Prostate gland (tissue), 2 donors: Measurements from ENCODE around the gene FHIT. TPM values are rescaled to one million over a fixed set of nuclear protein-coding genes. Genes with fewer than 3 reads are reported as not detected.

Source experiments
- DNase-seq: peaks from one replicate; pipeline ENCODE4 v3.0.0-alpha.2; 2019; ENCODE audit warnings: low spot score
- H3K27ac ChIP-seq, 2 donors: fragments of 200-600 bp; sonication (generic); 2 replicates each; pipeline ENCODE4 v1.5.1; 2017 to 2019
- H3K27me3 ChIP-seq: fragments of 200-600 bp; sonication (generic); replicated peaks from 2 replicates; pipeline ENCODE4 v1.5.1; 2019; ENCODE audit not compliant: insufficient read depth
- H3K36me3 ChIP-seq, 2 donors: fragments of 200-600 bp; sonication (generic); 1 replicate in 1 of 2; 2 replicates in 1 of 2; pipeline versions ENCODE4 v1.5.1 to v1.8.1; 2017 to 2019
- H3K4me1 ChIP-seq: fragments of 200-600 bp; sonication (generic); replicated peaks from 2 replicates; pipeline ENCODE4 v1.5.1; 2019
- H3K4me3 ChIP-seq, 2 donors: fragments of 200-600 bp; sonication (generic); 2 replicates each; pipeline ENCODE4 v1.5.1; 2017 to 2019
- H3K9me3 ChIP-seq: fragments of 200-600 bp; sonication (generic); 2 replicates; pipeline ENCODE4 v1.5.1; 2017
- POLR2A ChIP-seq: fragments of 450-650 bp; IDR thresholded peaks from one replicate; pipeline ENCODE4 v1.6.1; 2016; ENCODE audit warnings: antibody characterized with exemption, mild to moderate bottlenecking
- POLR2AphosphoS5 ChIP-seq: sonication (generic); formaldehyde crosslinking; IDR thresholded peaks from one replicate; pipeline ENCODE4 v1.6.1; 2017; ENCODE audit warnings: antibody characterized with exemption
- WGBS: methylation state at CpG from one replicate; pipeline ENCODE4 v1.1.5; 2018; 5-methylcytosine and 5-hydroxymethylcytosine counted together
- intact Hi-C: fragments of 100-400 bp; cut with DNase I; formaldehyde crosslinking; loops from one replicate; pipeline ENCODE4 v1.14.2; 2022
- total RNA-seq, 2 donors: library from RNA; depleted of rRNA; stranded (reverse); fragments of >200 nt; gene quantifications; one replicate each; pipeline ENCODE4 v1.1.0, GENCODE V29; 2016
- TF ChIP-seq, protein P1 (sequence below), 4 experiments: fragments of 200-600 bp in 2 of 4; fragments of 450-650 bp in 2 of 4; sonication (generic) in 2 of 4; IDR thresholded peaks; 1 replicate in 3 of 4; 2 replicates in 1 of 4; pipeline ENCODE4 v1.5.1; 2016 to 2019; ENCODE audit warnings: antibody characterized with exemption in 4 of 4, mild to moderate bottlenecking in 2 of 4, moderate library complexity in 2 of 4

Gene FHIT
- total RNA-seq, 2 donors from 2014 or later: 6.4 to 10.4 TPM

DNA sequence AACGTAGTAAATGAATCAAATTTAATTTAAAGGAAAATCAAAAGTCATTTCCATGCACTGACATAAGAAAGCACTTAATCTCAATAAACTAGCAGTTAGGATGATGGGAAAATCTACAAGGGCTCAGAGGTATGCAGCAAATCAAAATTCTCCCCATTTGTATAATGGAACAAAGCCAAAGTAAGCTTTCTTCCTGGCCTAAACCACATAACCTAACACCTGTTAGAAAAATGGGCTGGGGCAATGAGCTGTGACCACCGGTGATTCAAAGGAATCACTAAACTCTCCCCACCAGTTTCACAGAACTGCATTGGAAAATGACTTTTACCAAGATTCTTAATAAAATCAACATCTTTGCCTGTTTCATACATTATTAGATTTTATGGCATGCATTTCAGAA, 1024.3 kb downstream of the FHIT start:
- Histone ChIP-seq H3K27ac (no peak overlapping the region), H3K9me3 (no peaks in the 10 kb centered on the region), H3K4me3 (no peak overlapping the region), H3K4me1 (no peaks in the 10 kb centered on the region), H3K27me3 (no peaks in the 10 kb centered on the region), H3K36me3 (no peaks in the 10 kb centered on the region)
- WGBS: 54% methylated on average over 2 of the region's 2 CpGs
- DNase-seq: no peak
- TF ChIP-seq POLR2AphosphoS5 (no peak), POLR2A (no peak)
- TF ChIP-seq, protein P1, sequence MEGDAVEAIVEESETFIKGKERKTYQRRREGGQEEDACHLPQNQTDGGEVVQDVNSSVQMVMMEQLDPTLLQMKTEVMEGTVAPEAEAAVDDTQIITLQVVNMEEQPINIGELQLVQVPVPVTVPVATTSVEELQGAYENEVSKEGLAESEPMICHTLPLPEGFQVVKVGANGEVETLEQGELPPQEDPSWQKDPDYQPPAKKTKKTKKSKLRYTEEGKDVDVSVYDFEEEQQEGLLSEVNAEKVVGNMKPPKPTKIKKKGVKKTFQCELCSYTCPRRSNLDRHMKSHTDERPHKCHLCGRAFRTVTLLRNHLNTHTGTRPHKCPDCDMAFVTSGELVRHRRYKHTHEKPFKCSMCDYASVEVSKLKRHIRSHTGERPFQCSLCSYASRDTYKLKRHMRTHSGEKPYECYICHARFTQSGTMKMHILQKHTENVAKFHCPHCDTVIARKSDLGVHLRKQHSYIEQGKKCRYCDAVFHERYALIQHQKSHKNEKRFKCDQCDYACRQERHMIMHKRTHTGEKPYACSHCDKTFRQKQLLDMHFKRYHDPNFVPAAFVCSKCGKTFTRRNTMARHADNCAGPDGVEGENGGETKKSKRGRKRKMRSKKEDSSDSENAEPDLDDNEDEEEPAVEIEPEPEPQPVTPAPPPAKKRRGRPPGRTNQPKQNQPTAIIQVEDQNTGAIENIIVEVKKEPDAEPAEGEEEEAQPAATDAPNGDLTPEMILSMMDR (IDR thresholded peaks at IDR 0.05): no peak
- intact Hi-C loops: no loop called here

DNA sequence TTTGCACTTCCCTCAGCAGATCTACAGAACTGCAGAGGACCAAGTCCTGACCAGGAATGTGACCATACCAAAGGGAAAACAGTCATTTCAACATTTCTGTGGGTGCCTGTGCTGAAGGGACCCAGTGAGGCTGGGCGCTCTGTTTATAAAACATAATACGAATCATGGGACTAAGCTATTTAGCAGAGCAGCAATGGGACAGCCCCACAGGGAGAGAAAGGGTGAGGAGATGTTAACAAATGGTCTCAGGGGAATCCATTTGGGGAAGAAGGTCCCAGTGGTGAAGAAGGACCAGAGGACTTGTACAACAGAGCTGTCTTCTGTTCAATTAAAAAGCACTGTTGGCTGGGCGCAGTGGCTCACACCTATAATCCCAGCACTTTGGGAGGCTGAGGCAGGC, 1025.4 kb downstream of the FHIT start:
- no peaks in the 10 kb centered on the region for H3K4me1 ChIP-seq
- H3K36me3 ChIP-seq: no peaks in the 10 kb centered on the region
- TF ChIP-seq POLR2AphosphoS5 (no peak), POLR2A (no peak)
- intact Hi-C loops: no loop called here
- H3K27ac ChIP-seq: no peak overlapping the region
- H3K9me3 ChIP-seq: no peaks in the 10 kb centered on the region
- 98% methylated on average over 3 of the region's 3 CpGs for WGBS
- no peaks in the 10 kb centered on the region for H3K27me3 ChIP-seq
- DNase-seq: no peak
- H3K4me3 ChIP-seq: no peak overlapping the region

DNA sequence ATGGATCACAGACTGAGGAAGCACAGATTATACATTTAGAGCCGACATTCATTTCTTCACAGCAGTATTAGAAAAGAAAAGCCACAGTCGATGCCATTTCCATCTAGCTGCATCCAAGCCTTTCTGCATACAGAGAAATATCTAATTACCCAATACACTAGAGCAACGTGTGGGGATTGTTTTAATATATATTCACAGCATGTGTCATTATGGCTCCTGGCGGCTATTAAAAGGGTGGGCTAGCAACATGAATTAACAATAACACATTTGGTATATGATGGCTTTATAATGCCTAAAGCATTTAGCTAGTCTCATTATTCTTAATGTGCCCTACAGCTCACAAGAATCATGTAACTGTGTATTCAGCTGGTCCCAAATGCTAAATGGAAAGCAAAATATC, 1030.5 kb downstream of the FHIT start:
- Histone ChIP-seq H3K4me3 (no peak overlapping the region), H3K27me3 (no peaks in the 10 kb centered on the region), H3K4me1 (no peaks in the 10 kb centered on the region), H3K9me3 (no peaks in the 10 kb centered on the region), H3K36me3 (no peaks in the 10 kb centered on the region), H3K27ac (no peak overlapping the region)
- no peak for DNase-seq
- 94% methylated on average over 4 of the region's 4 CpGs for WGBS
- intact Hi-C loops: no loop called here
- TF ChIP-seq, protein P1 (IDR thresholded peaks at IDR 0.05): no peak
- TF ChIP-seq POLR2A: no peak

DNA sequence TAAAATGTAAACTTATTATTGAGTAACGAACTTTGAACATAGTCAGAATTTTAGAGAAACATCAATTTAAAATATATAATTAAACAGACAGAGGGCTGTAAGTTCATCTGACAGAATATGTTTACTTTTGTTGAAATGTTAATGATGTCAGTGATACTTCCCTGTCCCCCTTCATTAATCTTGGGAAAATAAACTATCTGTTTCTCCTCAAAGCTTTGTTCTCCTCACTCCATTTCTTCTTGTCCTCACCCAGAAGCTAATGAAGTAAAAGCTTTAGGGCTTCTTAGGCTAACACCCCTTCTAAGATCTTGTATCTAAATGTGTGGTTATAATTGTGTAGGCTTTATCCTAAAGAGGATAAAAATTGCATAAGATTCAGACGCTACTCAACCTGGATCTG, 1031.8 kb downstream of the FHIT start:
- H3K4me1 ChIP-seq: no peaks in the 10 kb centered on the region
- TF ChIP-seq POLR2A (no peak), POLR2AphosphoS5 (no peak)
- H3K36me3 ChIP-seq: no peaks in the 10 kb centered on the region
- H3K27ac ChIP-seq: no peak overlapping the region
- WGBS: 86% methylated on average over 2 of the region's 2 CpGs
- no peaks in the 10 kb centered on the region for H3K9me3 ChIP-seq
- H3K27me3 ChIP-seq: no peaks in the 10 kb centered on the region
- intact Hi-C loops: no loop called here
- DNase-seq: no peak
- H3K4me3 ChIP-seq: no peak overlapping the region

DNA sequence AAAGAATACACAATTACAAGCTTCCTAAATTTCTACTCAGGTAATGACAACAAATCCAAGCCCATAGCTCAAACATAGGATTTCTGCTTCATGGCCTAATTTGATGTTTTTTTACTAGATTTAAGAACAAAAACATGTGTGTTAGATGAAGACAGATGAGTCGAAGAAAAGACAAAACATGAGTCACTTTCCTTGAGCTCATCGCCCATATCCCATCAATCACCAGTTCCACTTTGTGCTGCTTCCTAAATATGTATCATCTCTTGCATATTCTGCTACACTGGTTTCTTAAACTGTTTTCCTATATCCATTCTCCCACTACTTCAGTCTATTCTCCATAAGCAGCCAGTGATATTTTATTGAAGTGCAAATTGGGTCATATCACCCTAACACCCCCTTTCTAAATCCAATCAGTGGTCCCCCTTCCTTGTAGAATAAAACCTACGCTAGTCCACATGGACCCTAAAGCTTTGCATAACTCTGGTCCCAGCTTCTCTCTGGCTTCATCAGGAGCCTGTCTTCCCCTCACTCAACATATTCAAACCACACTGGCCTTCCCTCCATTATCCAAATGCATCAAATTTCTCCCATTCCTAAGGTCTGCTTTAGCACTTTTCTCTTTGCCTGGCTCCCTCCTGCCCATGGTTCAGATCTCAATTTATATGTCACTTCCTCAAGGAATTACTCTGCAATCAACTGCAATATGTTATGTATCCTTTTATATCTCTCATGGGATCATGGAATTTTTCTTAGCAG, 1033.9 kb downstream of the FHIT start:
- TF ChIP-seq, protein P1 (IDR thresholded peaks at IDR 0.05): no peak
- no peak for TF ChIP-seq POLR2A
- no peak for TF ChIP-seq POLR2AphosphoS5
- no peaks in the 10 kb centered on the region for H3K27me3 ChIP-seq
- H3K4me1 ChIP-seq: no peaks in the 10 kb centered on the region
- WGBS: 86% methylated on average over 3 of the region's 3 CpGs
- no peak overlapping the region for H3K4me3 ChIP-seq
- no peaks in the 10 kb centered on the region for H3K9me3 ChIP-seq
- no peak overlapping the region for H3K27ac ChIP-seq
- DNase-seq: no peak
- H3K36me3 ChIP-seq: no peaks in the 10 kb centered on the region
- intact Hi-C loops: no loop called here

DNA sequence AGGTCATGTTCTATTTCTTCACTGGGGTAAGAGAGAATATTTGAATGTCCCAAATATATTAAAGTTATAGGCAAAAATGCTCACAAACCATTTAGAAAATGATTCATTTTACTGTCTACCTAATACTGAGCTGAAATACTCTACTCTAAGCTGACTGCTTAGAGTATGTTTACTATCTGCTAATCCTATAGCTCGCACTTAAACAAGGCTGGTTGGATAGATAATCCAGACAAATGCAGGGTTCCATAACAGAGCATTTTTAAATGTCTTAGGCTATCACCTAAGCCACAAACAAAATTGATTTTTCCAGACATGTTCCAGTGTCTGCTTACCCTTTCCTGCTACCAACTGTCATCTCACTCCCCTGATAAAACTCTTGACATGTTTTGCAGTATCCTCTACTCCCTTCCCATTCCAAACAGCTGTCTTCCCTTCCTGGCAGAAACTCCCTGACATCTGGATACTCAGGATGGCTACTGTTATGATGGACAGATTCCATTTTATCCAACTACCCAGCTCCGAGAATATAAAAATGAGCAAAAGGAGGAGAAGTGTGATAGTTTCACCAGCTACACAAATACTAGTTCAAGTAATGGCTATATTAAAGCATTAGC, 1034.7 kb downstream of the FHIT start:
- Histone ChIP-seq H3K4me3 (no peak overlapping the region), H3K36me3 (no peaks in the 10 kb centered on the region), H3K27me3 (no peaks in the 10 kb centered on the region), H3K27ac (no peak overlapping the region), H3K9me3 (no peaks in the 10 kb centered on the region), H3K4me1 (no peaks in the 10 kb centered on the region)
- intact Hi-C loops: no loop called here
- TF ChIP-seq POLR2AphosphoS5 (no peak), POLR2A (no peak)
- TF ChIP-seq, protein P1 (IDR thresholded peaks at IDR 0.05): no peak
- DNase-seq: no peak
- 94% methylated on average over 2 of the region's 2 CpGs for WGBS
